ENCODE data around the gene GDPD3. TPM values are rescaled to one million over a fixed set of nuclear protein-coding genes. Genes with fewer than 3 reads are reported as not detected.

Gene GDPD3
- total RNA-seq, 2 donors from 2014 or later, result 0.91 to 2.4 TPM

- no peaks in the 10 kb centered on the region for H3K27me3 ChIP-seq (replicated peaks; ENCODE audit: insufficient read depth)
- H3K9me3 ChIP-seq, result no peaks in the 10 kb centered on the region
- no peak for TF ChIP-seq POLR2A (IDR thresholded peaks at IDR 0.05)
- TF ChIP-seq POLR2AphosphoS5 (IDR thresholded peaks at IDR 0.05), result no peak
- no peak for TF ChIP-seq CTCF (IDR thresholded peaks at IDR 0.05)
- no peak for DNase-seq (ENCODE audit: low spot score)
- H3K36me3 ChIP-seq, result no peaks in the 10 kb centered on the region
- no peaks in the 10 kb centered on the region for H3K4me1 ChIP-seq (replicated peaks)
- intact Hi-C loops (cut with DNase I), result no loop called here
- no peak overlapping the region for H3K4me3 ChIP-seq
- no peak overlapping the region for H3K27ac ChIP-seq
These were observed 30.7 kb upstream of the GDPD3 start for GRCh38 chr16:30144017-30144416.

GRCh38 chr16:30143347-30143702 lies 30.0 kb upstream of the GDPD3 start:
- intact Hi-C loops (cut with DNase I), result no loop called here
- H3K27ac ChIP-seq, result no peak overlapping the region
- TF ChIP-seq POLR2A (IDR thresholded peaks at IDR 0.05) (no peak), POLR2AphosphoS5 (IDR thresholded peaks at IDR 0.05) (no peak), CTCF (IDR thresholded peaks at IDR 0.05) (no peak)
- H3K4me1 ChIP-seq (replicated peaks), result no peaks in the 10 kb centered on the region
- WGBS, result 71% methylated on average over 2 of the region's 2 CpGs
- H3K27me3 ChIP-seq (replicated peaks; ENCODE audit: insufficient read depth), result no peaks in the 10 kb centered on the region
- H3K9me3 ChIP-seq, result no peaks in the 10 kb centered on the region
- no peak overlapping the region for H3K4me3 ChIP-seq
- no peaks in the 10 kb centered on the region for H3K36me3 ChIP-seq
- no peak for DNase-seq (ENCODE audit: low spot score)

- TF ChIP-seq POLR2A (IDR thresholded peaks at IDR 0.05) (no peak), POLR2AphosphoS5 (IDR thresholded peaks at IDR 0.05) (no peak), CTCF (IDR thresholded peaks at IDR 0.05) (no peak)
- Histone ChIP-seq H3K36me3 (no peaks in the 10 kb centered on the region), H3K4me1 (replicated peaks) (no peaks in the 10 kb centered on the region), H3K4me3 (no peak overlapping the region), H3K27ac (no peak overlapping the region), H3K9me3 (no peaks in the 10 kb centered on the region), H3K27me3 (replicated peaks; ENCODE audit: insufficient read depth) (no peaks in the 10 kb centered on the region)
- intact Hi-C loops (cut with DNase I), result no loop called here
- WGBS, result 83% methylated on average over 13 of the region's 13 CpGs
- DNase-seq (ENCODE audit: low spot score), result no peak
These were observed 29.5 kb upstream of the GDPD3 start for GRCh38 chr16:30142672-30143346.

GRCh38 chr16:30141750-30142149 lies 28.4 kb upstream of the GDPD3 start:
- WGBS, result 98% methylated on average over 2 of the region's 2 CpGs
- intact Hi-C loops (cut with DNase I), result no loop called here
- no peak for DNase-seq (ENCODE audit: low spot score)
- Histone ChIP-seq H3K4me1 (replicated peaks) (no peaks in the 10 kb centered on the region), H3K27ac (no peak overlapping the region), H3K9me3 (no peaks in the 10 kb centered on the region), H3K4me3 (no peak overlapping the region), H3K27me3 (replicated peaks; ENCODE audit: insufficient read depth) (no peaks in the 10 kb centered on the region), H3K36me3 (no peaks in the 10 kb centered on the region)
- TF ChIP-seq POLR2A (IDR thresholded peaks at IDR 0.05) (no peak), CTCF (IDR thresholded peaks at IDR 0.05) (no peak), POLR2AphosphoS5 (IDR thresholded peaks at IDR 0.05) (no peak)
